ENCODE measurements around the gene GPR85.

Gene GPR85, protein sequence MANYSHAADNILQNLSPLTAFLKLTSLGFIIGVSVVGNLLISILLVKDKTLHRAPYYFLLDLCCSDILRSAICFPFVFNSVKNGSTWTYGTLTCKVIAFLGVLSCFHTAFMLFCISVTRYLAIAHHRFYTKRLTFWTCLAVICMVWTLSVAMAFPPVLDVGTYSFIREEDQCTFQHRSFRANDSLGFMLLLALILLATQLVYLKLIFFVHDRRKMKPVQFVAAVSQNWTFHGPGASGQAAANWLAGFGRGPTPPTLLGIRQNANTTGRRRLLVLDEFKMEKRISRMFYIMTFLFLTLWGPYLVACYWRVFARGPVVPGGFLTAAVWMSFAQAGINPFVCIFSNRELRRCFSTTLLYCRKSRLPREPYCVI

DNA sequence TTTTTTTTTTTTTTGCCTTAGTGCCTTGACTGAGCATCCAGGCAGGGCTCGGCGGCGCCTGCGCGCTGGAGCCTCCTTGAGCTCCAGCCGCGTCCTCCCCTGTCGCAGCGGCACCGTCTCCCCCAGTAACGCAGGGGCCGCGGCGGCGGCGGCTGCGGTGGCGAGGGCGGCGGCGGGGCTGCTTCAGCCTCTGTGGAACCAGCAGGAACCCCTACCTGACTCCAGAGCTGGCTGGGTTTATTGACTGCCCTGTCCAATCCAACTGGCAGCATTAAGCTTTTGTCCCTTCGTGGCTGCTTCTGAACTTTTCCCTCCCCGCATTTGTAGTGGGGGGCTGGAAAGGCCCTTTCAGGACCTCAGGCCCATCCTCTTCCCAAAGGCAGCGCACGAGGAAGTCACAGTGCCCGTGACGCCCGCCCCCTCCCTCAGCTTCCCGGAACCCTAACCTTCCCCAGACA, at the start of gene GPR85:
TSS of gene GPR85 (minus strand) at position 397 of the 458 bp plus-strand sequence. CDS start 2,106 bp downstream, outside the sequence.
- DNase-seq (ENCODE audit: low spot score) = no peak

DNA sequence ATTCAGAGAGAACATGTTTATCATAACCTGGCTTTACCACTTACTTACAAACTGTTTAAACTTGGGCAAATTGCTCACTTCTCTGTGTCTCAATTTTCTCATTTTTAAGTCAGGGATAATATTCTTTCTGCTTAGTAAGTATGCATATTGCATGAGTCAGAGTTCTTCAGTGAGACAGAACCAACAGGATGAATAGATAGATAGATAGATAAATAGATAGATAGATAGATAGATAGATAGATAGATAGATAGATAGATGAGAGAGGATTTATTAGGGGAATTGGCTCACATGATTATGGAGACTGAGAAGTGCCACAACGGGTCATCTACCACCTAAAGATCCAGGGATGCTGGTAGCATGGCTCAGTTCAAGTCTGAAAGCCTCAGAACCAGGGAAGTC, 47.4 kb upstream of the GPR85 start:
- DNase-seq (ENCODE audit: low spot score) = no peak

DNA sequence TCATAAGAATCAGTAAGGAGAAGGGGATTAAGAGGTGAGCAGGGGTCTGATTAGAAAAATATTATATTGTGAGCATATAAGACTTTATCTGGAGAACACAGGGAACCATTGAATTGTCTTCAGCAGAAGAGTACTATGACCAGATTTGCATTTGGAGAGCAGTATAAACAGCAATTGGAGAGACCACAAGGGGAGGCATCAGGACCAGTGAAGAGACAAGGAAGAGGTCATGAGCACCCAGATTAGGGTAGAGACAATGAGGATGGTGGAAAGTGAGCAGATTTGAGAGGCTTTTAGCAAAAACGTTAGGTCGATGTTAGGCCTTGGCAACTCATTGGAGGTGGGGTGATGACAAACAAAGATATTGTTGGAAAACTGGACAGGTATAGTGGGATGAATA, 44.7 kb upstream of the GPR85 start:
- no peak for DNase-seq (ENCODE audit: low spot score)

DNA sequence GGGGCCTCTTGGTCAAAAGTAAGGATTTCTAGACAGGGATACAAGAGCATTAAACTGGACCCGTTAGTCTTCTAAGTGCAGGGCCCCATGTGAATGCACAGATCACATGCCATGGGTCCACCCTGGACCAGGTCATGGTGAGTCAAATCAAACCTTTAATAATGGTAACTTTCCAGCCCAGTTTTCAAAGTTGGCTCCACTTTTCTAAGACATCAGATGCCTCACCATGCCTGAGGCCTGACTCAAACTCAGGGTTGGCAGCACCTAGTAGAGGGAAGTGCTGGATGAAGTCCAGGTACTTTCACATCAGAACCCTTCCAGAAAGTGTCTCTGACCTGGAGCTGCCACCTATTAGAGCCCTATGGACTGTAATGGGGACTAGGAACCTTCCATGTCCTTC, 41.4 kb upstream of the GPR85 start:
- DNase-seq (ENCODE audit: low spot score) = no peak

DNA sequence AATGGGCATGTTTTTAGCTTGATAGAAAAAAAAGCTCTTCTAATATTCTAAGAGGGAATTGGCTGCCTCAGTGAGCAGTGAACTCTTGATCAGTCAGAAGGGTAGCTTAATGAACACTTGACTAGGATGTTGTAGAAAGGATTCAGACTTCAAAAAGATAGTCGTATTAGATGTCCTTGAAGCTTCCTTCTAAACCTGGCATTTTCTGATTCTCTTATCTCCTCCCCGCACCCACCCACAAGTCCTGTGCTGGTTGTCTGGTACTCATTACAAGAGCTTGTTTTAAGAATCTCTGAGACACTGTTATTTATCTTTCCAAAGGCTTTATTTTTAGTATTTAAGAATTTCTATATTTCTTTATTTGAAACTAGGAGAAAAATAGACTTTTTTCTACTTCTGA, 39.1 kb upstream of the GPR85 start:
- no peak for DNase-seq (ENCODE audit: low spot score)

DNA sequence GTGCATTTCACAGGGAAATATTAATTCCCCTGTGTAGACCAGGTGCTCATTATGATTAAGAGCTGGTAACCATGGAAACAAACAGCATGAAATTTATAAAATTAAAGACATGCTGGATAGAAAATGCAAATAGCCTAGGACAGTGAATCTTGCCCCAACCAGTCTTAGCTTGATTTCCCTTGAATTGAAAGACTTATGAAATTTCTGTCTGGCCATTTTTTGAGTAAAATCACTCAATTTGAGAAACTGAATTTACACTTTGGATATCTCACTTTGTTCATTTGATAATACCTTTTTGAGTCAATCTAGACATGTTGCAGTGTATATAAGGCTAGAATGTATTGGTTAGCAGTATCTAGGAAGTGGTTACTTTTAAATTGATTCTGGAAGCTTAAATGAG, 36.1 kb upstream of the GPR85 start:
- no peak for DNase-seq (ENCODE audit: low spot score)

DNA sequence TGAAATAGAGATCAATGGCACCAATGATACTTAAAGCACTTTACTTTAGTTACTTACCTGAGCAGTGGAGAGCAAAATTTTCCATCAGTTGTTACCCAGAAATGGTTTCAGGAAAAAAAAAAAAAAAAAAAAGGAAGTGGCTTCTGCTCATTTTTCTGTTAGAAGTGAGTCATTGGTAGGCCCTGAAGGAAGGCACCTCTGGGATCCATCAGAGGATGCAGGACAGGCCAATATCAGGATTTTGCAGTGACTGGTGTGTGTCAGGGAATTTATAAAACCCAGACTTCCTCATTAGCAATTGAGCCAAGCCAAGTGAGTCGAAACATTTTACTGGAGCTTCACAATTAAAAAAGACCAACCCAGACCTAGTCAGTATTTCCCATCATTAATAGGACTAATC, 34.0 kb upstream of the GPR85 start:
- DNase-seq (ENCODE audit: low spot score) = no peak

DNA sequence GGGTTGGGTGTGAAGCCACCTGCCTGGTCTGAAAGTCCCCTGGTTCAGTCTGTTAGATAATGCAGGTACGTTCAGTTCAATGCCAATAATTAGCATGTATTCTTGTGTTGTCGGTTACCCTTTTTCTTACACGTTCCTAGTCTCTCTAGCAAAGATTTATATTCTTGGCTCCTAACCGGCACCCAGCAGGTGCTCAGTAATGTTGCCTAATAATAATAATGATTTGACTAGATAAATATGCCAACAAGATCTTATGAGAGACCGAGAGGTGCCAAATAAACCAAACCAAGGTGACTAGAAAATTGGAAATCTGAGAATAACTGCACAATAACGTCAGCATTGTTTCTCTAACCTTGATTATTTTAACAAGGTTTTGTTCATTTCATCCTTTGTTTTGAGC, 32.8 kb upstream of the GPR85 start:
- no peak for DNase-seq (ENCODE audit: low spot score)

DNA sequence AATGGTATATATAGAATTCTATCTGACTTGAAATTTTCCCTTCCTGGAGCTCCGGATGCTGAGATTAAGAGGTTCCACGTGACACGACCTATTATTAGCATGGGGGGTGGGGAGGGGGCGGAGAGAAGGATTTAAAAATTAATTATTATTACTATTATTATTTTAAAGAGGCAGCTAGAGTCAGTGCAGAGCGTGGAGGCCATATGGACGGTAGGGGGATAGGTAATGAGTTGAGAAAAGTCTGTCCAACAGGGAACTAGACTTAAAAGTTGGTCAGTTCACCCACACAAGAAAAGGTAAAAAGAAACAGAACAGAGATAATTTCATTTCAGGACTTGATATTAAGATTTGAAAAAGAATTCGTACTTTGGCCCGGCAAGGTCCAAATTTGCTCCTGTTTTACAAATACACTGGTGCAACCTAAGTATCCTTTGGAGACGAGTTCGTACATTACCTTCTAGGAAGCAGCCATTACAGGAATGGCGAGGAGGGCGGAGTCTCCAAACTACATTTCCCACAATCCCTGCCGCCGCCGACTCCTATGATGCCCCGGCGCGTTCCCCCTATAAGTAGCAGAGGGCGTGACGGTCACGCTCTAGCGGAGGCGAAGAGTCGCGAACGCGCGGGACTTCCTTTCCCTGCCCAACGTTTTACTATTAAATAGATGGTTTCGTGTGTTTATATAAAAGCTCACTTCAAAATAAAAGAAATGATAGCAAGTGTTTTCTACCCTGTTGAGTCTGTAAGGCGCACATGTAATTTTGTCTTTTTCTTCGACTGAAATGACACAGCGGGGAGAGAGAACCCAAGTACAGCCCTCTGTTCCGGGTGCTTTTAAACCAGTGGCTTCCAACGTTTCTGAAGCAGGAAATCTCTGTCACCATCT, 31.7 kb upstream of the GPR85 start, which contains the start of gene SMIM30:
TSS of gene SMIM30 (minus strand) at position 481 of the 886 bp plus-strand sequence. CDS start 976 bp downstream, outside the sequence.
- DNase-seq (ENCODE audit: low spot score) = peak; percentile 96

DNA sequence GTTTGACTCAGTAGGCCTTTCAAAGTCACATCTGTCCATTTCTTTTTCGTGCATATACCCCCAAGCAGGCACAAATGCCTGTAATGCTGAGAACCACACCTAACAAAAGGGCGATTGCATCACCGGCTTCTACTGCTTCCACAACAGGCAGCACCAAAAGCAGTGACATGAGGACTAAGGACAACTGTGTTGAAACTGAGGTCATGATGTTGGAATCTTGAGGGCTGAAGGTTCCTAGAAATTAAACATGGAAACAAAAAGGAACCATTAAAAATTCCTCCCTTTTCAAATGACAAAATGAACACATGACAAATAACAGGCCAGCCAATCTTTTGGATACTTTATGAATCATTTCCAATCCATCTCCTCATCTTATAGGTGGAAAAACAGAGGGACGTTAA, 30.7 kb upstream of the GPR85 start:
- DNase-seq (ENCODE audit: low spot score) = peak; percentile 51

DNA sequence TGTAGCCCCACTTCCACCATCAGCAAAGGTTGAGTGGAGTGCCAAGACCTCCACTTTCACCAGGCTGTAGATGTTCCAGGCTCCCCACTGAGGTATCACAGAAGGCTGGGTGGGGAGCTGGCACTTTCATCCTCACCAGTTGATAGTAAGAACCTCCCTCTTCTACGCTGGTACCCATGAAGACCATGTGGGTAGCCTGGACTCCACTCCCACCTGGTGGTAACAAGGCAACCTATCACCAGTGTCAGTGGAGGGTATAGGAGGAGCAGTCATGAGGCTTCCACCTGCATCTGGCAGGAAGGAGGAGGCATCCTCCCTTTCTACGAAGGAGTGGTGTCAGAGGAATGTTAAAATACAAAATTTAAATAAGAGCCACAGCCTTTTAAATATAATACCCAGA, 27.3 kb upstream of the GPR85 start:
- DNase-seq (ENCODE audit: low spot score) = no peak

DNA sequence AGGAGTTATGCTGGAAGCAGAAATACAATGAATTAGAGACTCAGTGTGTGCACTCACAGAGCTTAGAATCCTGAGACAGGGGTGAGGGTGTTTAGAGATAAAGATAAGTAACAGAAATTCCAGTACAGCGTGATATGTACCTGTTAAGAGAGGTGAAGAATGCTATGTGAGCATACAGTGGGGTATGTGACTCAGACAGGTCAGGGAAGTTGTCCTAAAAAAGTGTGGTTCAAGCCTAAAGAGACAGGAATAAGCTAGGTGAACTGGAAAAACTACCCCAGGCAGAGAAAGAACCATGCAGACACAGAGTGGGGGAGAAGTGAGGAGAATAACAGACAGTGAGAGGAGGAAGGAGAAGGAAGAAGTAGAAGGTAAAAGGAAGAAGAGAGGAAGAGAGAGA, 23.1 kb upstream of the GPR85 start:
- no peak for DNase-seq (ENCODE audit: low spot score)

DNA sequence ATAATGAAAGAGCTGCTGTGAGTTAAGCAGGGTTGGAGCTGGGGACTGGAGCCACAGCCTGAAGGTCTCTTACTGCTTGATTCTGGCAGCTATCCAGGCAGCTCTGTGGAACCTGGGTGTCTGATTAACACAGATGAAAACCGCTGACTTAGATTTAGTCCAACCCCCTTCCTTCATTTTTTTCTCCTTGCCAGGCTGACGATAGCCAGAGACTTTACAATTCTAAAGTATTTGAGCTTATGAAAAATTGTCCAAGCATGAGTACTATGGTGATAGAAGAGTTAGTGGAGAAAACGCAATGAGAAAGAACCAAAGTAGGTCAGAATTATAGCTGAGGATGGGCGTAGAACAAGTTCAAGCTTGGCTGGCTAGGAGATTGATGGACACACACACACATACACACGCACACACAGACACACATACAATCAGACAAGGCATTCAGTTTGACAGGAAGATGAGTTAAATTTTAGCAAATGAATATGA, 13.5 kb upstream of the GPR85 start:
- DNase-seq (ENCODE audit: low spot score) = no peak

DNA sequence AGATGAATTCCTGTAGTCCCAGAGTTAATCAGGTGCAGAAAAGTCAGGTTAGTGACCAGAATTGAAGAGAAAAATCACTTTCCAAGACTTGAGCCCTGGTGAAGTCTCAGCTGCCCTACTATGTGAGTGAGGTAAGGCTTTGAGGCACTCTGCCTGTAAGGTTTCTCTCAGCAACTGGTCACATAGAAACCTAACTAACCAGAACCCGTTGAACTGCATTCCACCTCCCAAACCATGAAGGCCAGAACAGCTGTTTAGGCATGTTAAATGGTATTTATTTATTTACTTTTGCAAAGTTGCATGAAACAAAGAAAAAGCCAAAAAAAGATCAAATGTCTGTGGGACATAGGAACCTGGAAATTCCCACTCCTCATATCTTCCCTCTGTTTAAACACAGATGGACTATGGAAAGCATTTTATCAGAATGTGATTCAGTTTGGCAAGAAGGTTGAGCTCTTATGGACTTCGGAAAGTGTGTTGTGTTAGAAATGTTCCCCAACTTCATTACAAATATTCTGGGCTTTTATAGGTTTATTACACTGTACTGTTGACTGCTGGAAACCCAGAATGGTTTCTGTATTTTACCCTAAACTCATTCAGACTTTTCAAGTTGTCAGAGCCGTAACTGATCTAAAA, 12.8 kb upstream of the GPR85 start:
- no peak for DNase-seq (ENCODE audit: low spot score)

DNA sequence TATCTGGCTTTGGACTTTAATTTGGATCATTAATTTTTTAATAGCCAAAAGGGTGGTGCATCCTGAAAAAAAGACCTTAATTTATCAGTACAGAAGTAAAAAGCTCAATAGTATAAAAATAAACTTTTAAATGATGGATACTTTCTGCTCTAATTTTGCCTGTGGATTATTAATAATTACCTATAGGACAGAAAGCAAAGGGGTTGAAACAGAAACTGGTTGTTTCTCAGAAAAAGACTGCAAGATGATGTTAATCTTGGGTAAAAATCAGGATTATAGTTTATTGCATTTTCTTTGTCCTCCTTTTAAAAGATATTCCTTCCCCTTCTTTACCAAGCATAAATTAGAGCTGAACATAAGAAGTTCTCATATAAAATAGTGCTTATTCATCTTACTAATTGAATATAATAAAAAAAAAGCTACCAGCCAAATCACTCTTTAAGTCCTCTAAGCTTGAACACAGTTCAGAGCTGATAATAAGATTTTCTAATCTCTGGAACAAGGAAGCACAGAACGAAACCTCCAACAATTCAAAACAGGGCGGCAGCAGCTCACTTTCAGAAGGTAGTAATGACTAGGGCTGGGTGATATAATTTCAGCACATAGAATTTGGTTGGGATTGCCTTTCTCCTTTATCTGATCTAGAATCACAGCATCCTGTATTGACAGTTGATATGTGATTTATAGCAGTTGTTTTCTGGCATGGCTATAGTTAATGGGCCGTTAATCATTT, 8.1 kb upstream of the GPR85 start:
- no peak for DNase-seq (ENCODE audit: low spot score)

DNA sequence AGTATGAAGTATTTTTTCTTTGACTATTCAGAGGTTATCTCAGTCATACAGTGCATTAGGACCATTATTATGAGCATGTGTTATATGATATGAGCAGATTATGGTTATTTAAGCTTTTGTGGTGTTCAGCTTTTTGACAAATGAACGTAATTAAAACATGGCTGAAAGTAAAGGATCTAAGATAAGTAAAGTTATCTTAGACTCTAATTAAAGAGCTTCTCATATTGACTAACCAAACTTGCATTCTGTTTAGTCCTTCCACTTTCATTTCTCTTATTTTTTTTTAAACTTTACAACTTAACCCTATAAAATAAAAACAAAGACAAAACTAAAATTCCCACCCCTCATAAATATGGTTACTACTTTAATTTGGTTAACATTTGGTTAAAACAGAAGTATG, 6.9 kb upstream of the GPR85 start:
- DNase-seq (ENCODE audit: low spot score) = no peak

DNA sequence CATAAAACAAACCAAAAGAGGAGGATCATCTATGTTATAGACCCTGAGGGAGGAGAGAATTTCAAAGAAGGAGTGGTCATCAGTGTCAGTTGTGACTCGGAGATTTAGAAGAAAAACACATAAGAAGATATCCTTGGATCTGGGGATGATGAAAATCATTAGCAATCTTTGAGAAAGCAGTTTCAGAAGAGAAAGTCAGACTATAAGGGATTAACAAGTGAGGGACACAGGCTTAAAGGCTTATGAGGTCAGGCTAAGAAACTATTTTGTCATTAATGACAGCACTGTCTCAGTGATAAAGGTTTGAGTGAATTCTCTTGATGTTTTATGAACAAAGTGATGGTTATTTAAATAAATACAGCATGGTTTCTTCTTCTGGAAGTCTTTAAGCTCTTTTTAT, 6.1 kb upstream of the GPR85 start:
- DNase-seq (ENCODE audit: low spot score) = no peak

DNA sequence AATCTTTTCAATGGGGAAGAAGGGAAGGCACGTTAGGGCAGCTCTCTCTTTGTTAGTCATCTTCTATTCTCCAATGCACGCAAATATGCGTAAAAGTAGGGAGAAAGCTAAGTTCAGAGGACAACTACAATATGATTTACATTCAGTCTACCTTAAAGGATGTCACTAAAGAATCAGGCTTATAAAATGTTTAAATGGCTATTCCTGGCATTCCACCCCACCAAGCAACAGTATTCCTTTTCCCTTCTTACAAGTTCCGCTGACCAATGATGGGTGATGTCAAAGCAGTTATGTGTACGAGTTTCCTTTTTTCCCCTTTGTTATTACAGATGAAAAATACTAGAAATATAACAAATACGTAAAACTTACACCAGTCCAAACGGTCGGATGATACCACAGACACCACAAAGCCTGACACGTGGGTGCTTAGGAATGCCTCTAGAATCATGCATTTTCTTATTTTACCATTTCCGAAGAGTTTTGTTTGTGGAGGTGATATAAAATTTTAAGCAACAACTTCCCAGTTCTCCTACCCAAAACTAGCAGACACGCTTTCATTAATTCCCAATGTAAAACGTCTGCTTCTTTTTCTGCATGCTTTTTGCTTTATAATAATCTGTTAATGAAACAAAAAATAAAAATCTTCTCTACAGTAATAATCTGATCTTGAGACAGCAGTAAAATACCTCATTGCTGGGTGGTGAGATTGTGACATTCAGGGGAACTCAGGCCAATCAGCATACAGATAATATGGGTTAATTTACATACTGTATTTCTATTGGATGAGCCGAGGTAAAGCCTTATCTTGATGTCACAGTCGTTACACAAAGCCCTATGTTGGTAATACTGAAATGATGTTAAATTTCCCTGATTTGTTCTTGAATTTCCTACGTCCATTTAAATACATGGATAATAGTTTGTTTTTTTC, 708 bp upstream of the GPR85 start:
- peak; percentile 79 for DNase-seq (ENCODE audit: low spot score)

DNA sequence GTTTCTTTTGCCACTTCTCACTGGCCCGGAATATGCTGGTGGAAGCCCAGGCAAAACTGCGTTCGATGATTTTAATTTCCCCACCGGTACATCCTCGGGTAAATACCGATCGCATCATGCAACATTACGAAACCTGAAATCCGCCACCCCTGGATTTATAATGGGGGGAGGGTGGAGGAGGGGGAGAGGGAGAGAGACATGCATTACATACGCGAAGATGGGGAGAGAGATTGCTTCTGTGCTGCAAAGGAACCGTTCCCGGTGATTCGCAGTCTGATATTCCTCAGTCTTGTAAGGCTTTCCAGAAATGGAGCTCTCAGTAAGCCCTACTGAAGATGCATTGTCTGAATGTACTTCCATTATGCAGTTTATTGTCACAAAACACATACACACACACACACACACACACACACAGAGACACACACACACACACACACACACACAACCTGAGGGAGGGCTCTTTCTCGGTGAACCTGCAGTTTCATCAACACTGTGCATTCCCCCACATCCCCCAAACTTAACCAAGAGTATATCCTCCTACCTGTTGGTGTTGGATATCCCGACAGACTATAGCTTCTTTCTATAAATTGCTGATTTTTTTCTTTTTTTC, 741 bp downstream of the GPR85 start:
- no peak for DNase-seq (ENCODE audit: low spot score)

DNA sequence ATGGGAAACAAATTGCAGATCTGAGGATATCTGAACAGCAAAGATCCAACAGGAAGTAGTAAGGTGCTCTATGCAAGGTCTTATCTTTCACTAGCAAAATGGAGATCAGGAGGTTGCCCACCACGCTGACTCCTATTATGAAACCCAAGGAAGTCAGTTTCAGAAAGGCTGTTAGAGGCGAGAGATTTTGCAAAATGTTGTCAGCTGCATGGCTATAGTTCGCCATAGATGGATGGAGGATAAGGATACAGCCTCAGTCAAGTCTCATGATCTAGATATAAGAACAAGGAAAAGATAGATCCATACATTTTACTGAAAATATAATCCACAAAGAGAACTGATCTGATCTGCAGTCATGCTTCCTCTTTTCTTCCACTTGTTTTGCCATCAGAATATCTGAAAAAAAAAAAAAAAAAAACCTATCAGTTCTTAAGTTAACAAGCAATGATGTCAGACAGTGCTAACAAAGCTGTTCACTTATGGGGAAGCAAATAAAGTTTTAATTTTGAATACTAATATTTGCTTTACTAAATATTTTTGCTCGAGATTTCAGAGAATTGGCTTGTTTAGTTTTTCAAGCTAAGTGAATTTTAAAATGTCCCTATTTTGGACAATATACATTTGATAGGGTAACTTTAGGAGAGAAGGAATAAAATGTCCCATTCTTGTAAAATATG, 2.0 kb downstream of the GPR85 start:
- no peak for DNase-seq (ENCODE audit: low spot score)

Measured in RKO (cell line).